HUES6 (cell line): ENCODE measurements around the gene DGKB.

Experiments
- H3K27ac ChIP-seq: 2 replicates; pipeline ENCODE4 v1.7.0; 2013; ENCODE audit warnings: low read depth, mild to moderate bottlenecking, low read length, inconsistent platforms
- H3K27me3 ChIP-seq: 2 replicates; pipeline ENCODE4 v1.6.1; 2013; ENCODE audit warnings: low read length; ENCODE audit not compliant: control insufficient read depth, insufficient read depth
- H3K36me3 ChIP-seq: 2 replicates; pipeline ENCODE4 v1.6.1; 2013; ENCODE audit warnings: low read length; ENCODE audit not compliant: control insufficient read depth, insufficient read depth
- H3K4me1 ChIP-seq: 2 replicates; pipeline ENCODE4 v1.6.1; 2013; ENCODE audit warnings: low read length; ENCODE audit not compliant: control insufficient read depth, insufficient read depth
- H3K4me3 ChIP-seq: 2 replicates; pipeline ENCODE4 v1.5.1; 2013; ENCODE audit warnings: low read depth, low read length
- H3K9ac ChIP-seq: one replicate; pipeline ENCODE4 v1.6.1; 2013; ENCODE audit warnings: mild to moderate bottlenecking, low read length
- H3K9me3 ChIP-seq: 2 replicates; pipeline ENCODE4 v1.6.1; 2013; ENCODE audit warnings: low read depth, low read length; ENCODE audit not compliant: control insufficient read depth, insufficient read depth

The DGKB gene

GRCh38 chr7:14275356-14275755, 627.2 kb downstream of the DGKB start:
- peaks cover 7% of the 10 kb centered on the region for H3K4me1 ChIP-seq
- no peak overlapping the region for H3K4me3 ChIP-seq
- H3K36me3 ChIP-seq, result no peaks in the 10 kb centered on the region
- H3K27ac ChIP-seq, result no peak overlapping the region
- H3K27me3 ChIP-seq, result no peaks in the 10 kb centered on the region
- H3K9ac ChIP-seq, result no peak overlapping the region
- no peaks in the 10 kb centered on the region for H3K9me3 ChIP-seq

GRCh38 chr7:14271441-14271840, 631.1 kb downstream of the DGKB start:
- no peak overlapping the region for H3K9ac ChIP-seq
- no peak overlapping the region for H3K27ac ChIP-seq
- H3K4me1 ChIP-seq, result peaks cover 7% of the 10 kb centered on the region
- H3K27me3 ChIP-seq, result no peaks in the 10 kb centered on the region
- no peaks in the 10 kb centered on the region for H3K36me3 ChIP-seq
- H3K4me3 ChIP-seq, result no peak overlapping the region
- no peaks in the 10 kb centered on the region for H3K9me3 ChIP-seq

GRCh38 chr7:14270099-14270498, 632.5 kb downstream of the DGKB start:
- no peaks in the 10 kb centered on the region for H3K9me3 ChIP-seq
- no peak overlapping the region for H3K4me3 ChIP-seq
- peaks cover 7% of the 10 kb centered on the region for H3K4me1 ChIP-seq
- no peak overlapping the region for H3K9ac ChIP-seq
- no peaks in the 10 kb centered on the region for H3K36me3 ChIP-seq
- no peaks in the 10 kb centered on the region for H3K27me3 ChIP-seq
- H3K27ac ChIP-seq, result no peak overlapping the region

- Histone ChIP-seq H3K27ac (no peak overlapping the region), H3K4me1 (no peaks in the 10 kb centered on the region), H3K27me3 (no peaks in the 10 kb centered on the region)
These were observed 642.5 kb downstream of the DGKB start for GRCh38 chr7:14260011-14260410.

GRCh38 chr7:14258861-14259260, 643.7 kb downstream of the DGKB start:
- no peak overlapping the region for H3K27ac ChIP-seq
- H3K9me3 ChIP-seq, result no peaks in the 10 kb centered on the region
- no peaks in the 10 kb centered on the region for H3K27me3 ChIP-seq
- H3K36me3 ChIP-seq, result no peaks in the 10 kb centered on the region
- no peak overlapping the region for H3K4me3 ChIP-seq
- H3K9ac ChIP-seq, result no peak overlapping the region
- H3K4me1 ChIP-seq, result no peaks in the 10 kb centered on the region

More at GRCh38 chr7:14260011-14260410, 642.5 kb downstream of the DGKB start:
- Histone ChIP-seq H3K9me3 (no peaks in the 10 kb centered on the region), H3K4me3 (no peak overlapping the region), H3K36me3 (no peaks in the 10 kb centered on the region), H3K9ac (no peak overlapping the region)

- Histone ChIP-seq H3K9ac (no peak overlapping the region), H3K27me3 (no peaks in the 10 kb centered on the region), H3K36me3 (no peaks in the 10 kb centered on the region)
These were observed 644.1 kb downstream of the DGKB start for GRCh38 chr7:14258441-14258840.

GRCh38 chr7:14252458-14252857, 650.1 kb downstream of the DGKB start:
- H3K36me3 ChIP-seq, result no peaks in the 10 kb centered on the region
- H3K27ac ChIP-seq, result no peak overlapping the region
- no peaks in the 10 kb centered on the region for H3K27me3 ChIP-seq
- H3K4me1 ChIP-seq, result no peaks in the 10 kb centered on the region
- no peaks in the 10 kb centered on the region for H3K9me3 ChIP-seq
- no peak overlapping the region for H3K4me3 ChIP-seq
- no peak overlapping the region for H3K9ac ChIP-seq

More at GRCh38 chr7:14258441-14258840, 644.1 kb downstream of the DGKB start:
- H3K27ac ChIP-seq, result no peak overlapping the region
- H3K9me3 ChIP-seq, result no peaks in the 10 kb centered on the region
- no peak overlapping the region for H3K4me3 ChIP-seq
- no peaks in the 10 kb centered on the region for H3K4me1 ChIP-seq

- Histone ChIP-seq H3K27ac (no peak overlapping the region), H3K4me1 (no peaks in the 10 kb centered on the region), H3K36me3 (no peaks in the 10 kb centered on the region), H3K9me3 (no peaks in the 10 kb centered on the region), H3K4me3 (no peak overlapping the region), H3K27me3 (no peaks in the 10 kb centered on the region), H3K9ac (no peak overlapping the region)
These were observed 660.4 kb downstream of the DGKB start for GRCh38 chr7:14242175-14242574.

- H3K27me3 ChIP-seq, result no peaks in the 10 kb centered on the region
- H3K4me1 ChIP-seq, result peaks cover 5% of the 10 kb centered on the region; the same call in 1 of the 2 replicates
- H3K27ac ChIP-seq, result no peak overlapping the region
- H3K9ac ChIP-seq, result no peak overlapping the region
- no peak overlapping the region for H3K4me3 ChIP-seq
- H3K9me3 ChIP-seq, result no peaks in the 10 kb centered on the region
- H3K36me3 ChIP-seq, result no peaks in the 10 kb centered on the region
These were observed 665.7 kb downstream of the DGKB start for GRCh38 chr7:14236834-14237233.

- Histone ChIP-seq H3K9me3 (no peaks in the 10 kb centered on the region), H3K4me1 (peaks cover 5% of the 10 kb centered on the region; the same call in 1 of the 2 replicates), H3K27me3 (no peaks in the 10 kb centered on the region), H3K36me3 (no peaks in the 10 kb centered on the region), H3K9ac (no peak overlapping the region), H3K27ac (no peak overlapping the region), H3K4me3 (no peak overlapping the region)
These were observed 667.5 kb downstream of the DGKB start for GRCh38 chr7:14235056-14235455.

GRCh38 chr7:14233868-14234369, 668.6 kb downstream of the DGKB start:
- no peak overlapping the region for H3K4me3 ChIP-seq
- H3K27me3 ChIP-seq, result no peaks in the 10 kb centered on the region
- H3K4me1 ChIP-seq, result peaks cover 5% of the 10 kb centered on the region; the same call in 1 of the 2 replicates
- no peaks in the 10 kb centered on the region for H3K9me3 ChIP-seq
- H3K9ac ChIP-seq, result no peak overlapping the region
- no peak overlapping the region for H3K27ac ChIP-seq
- H3K36me3 ChIP-seq, result no peaks in the 10 kb centered on the region
